GM18517 (cell line): Measurements from ENCODE around the gene AMMECR1.

Experiments
- ATAC-seq: cut with Tn5 transposase; IDR thresholded peaks from one replicate; pipeline ENCODE4 v1.9.1; 2021; ENCODE audit warnings: mild to moderate bottlenecking, moderate library complexity; ENCODE audit not compliant: unreplicated experiment

The AMMECR1 gene

GRCh38 chrX:110311437-110312230 is 6.3 kb downstream of the AMMECR1 start:
- ATAC-seq, result no peak

DNA sequence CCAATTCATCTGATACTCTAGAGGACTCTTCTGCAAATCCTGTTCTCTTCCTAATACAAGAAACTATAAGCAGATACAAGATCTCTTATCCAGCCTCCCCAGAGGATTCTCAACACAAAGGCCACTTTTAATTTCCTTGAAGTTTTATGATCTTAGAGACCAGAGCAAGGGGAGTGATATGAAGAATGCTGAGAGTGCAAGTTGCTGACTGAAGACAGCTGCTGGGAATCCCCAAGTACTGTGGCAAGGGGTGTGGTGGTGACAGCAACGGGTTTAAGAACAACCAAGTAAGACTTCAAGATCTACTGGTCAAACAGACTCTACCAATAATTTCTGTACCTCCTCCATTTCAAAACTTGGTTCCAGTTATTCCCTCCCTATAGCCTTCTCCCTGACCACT is 7.0 kb downstream of the AMMECR1 start:
- peak; percentile 75 for ATAC-seq

- ATAC-seq, result no peak
Observed at GRCh38 chrX:110310000-110310790, 7.7 kb downstream of the AMMECR1 start.

DNA sequence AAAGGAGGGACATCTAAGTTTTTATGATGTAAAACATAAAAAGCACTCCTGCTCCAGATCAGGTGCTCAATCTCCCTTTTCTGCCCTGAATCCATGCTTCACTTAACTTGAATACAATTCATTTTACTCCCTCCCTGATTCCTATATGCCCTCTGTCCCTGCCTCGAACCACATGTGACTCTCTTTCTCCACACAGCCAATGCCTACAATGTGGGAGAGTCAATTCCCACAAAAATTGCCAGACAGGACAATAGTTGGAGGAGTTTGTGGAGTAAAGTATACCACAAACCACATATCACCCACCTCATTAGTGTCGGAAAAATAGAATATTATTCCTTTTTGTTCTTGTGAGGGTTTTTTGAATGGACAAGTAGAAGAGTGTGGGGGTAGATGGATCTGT is 9.7 kb downstream of the AMMECR1 start:
- no peak for ATAC-seq

DNA sequence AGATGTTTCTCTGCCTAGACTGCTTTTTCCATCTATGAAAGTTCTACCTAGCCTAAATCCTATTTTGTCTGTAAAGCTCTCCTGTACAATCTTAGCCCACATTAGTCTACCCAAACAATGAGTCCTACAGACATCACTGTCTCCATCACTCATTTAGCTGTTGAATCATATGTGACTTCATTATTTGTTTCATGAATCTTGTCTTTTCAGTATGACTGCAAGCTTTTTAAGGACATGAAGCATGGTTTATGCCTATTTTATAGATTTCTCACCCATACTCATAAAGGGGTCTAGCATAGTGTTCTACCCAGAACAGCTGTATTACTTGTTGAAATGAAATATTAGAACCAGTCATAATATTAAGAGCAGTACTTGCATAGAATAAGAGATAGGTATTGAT is 13.0 kb downstream of the AMMECR1 start:
- ATAC-seq, result no peak

DNA sequence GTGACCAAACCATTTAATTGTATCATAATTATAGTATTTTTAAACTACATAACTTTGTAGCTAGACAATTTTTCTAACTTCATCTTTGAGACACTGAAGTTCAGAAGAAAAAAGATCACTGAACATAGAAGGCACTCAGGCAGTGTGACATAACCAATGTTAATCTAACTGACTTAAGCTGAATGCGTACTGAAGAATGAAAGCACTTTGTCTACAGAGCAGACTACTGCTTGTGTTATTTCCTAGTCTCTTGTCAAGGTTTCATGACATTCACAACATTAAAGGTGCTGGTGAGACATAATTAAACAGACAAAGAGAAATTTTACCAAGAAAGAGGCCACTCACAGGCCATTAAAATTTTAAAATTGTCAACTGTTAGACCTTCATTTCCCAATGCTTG is 13.5 kb downstream of the AMMECR1 start:
- no peak for ATAC-seq

- no peak for ATAC-seq
Observed at GRCh38 chrX:110302975-110303374, 14.9 kb downstream of the AMMECR1 start.

DNA sequence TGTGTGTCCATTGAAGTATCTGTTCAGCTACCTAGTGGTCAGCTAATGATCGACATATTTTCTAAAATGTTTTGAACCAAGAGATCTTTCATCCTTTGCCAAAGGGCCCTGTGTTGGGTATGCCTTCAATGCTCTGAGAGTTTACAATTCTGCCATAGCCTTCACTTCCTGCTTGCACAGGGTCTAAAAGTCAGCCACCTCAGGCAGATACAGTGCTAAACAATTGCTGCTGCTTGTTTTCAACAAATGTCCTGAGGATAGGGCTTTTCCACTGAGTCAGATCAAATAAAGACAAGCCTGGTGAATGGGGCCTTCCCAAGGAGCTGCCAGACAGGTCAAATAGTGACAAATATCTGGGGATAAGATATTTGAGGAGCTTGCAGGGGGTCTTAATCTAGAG is 16.7 kb downstream of the AMMECR1 start:
- ATAC-seq, result no peak

- ATAC-seq, result no peak
Observed at GRCh38 chrX:110294087-110294486, 23.8 kb downstream of the AMMECR1 start.

- ATAC-seq, result no peak
Observed at GRCh38 chrX:110293658-110294057, 24.2 kb downstream of the AMMECR1 start.

DNA sequence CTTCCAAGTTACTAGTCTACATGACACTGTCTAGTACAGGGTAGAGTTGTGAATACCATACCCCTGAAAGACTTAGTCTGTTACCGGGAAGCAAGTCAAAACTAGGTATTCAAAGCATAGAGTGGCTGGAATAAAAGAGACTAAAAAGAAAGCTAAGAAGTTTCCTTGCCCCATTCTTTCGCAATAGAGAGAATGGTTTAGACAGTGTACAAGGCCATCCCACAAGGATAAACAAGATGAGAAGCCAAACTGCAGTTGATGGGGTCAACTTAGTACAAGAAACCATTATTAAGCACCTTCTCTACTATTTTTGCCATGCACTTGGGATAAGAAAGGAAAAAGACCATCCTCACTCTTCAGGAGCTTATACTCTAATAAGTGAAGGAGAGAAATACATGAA is 30.3 kb downstream of the AMMECR1 start:
- no peak for ATAC-seq

DNA sequence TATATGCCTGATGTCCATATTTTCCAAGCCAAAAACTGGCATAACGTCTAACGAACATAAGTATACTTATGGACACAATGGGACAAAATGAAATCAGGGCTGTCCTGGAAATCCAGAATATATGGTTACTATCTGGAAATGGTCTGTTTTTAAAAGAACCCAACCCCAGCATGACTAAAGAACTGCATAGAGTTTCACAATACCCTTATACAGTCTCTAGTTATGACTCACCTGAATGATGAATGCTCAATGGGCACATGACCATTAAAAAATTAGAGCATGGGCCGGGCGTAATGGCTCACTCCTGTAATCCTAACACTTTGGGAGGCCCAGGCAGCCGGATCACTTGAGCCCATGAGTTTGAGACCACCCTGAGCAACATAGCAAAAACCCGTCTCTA is 31.8 kb downstream of the AMMECR1 start:
- ATAC-seq, result no peak

DNA sequence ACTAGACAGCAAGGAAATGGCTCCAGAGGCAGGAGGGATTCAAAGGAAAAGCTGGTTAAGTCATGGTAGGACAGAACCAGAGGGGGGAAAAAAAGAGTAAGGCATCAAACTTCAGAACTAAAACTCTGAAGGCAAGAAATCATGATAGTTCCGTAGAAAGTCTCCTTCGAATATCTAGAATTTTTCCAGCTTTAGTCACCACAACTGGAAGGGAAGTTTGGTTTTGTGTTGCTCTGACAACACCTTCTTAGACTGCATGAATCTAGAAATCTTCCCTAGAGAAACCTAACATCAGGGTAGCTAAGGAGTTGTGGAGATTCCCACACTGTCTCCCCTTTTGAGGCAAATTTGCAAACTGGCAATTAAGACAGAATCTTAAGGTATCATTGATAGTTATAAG is 33.7 kb downstream of the AMMECR1 start:
- no peak for ATAC-seq

DNA sequence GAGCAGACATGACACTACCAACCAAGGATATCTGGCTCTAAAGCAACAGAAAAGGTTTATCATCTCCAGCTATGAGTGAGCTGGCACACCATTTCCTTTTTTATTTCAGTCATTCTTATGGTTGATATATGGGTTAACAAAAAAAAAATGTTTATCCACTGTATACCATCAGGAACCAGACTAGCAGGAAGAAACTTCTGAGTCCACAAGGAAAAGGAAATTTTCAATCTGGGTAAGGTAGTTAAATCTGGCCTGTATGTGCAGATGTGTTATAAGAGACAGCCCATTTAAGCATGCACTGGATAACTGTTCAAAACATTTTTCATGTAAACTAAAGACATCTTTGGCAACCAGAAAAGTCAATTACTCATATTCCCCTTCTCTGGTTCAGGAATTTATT is 35.0 kb downstream of the AMMECR1 start:
- no peak for ATAC-seq

GRCh38 chrX:110281377-110281776 is 36.5 kb downstream of the AMMECR1 start:
- ATAC-seq, result no peak

GRCh38 chrX:110280954-110281353 is 36.9 kb downstream of the AMMECR1 start:
- no peak for ATAC-seq

- no peak for ATAC-seq
Observed at GRCh38 chrX:110277609-110278008, 40.3 kb downstream of the AMMECR1 start.

GRCh38 chrX:110276778-110277177 is 41.1 kb downstream of the AMMECR1 start:
- ATAC-seq, result peak; percentile 82

DNA sequence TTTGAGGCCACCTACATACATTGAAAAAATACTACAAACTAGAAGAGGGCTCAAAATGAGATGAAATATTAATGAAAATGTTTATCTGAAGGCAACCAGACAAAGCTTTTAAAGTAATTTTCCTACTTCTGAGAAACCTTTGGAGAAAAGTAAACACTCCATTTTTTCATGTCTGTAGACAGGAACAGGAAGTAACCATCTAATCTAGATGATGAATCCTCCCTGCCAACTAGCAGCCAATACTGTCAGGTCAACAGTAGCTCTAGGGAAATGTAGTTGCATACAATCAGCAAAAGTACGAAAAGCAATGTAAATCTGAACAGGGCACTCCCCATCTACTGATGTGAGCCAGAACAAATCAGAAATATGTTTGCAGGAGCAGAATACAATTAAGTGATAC is 49.0 kb downstream of the AMMECR1 start:
- no peak for ATAC-seq

DNA sequence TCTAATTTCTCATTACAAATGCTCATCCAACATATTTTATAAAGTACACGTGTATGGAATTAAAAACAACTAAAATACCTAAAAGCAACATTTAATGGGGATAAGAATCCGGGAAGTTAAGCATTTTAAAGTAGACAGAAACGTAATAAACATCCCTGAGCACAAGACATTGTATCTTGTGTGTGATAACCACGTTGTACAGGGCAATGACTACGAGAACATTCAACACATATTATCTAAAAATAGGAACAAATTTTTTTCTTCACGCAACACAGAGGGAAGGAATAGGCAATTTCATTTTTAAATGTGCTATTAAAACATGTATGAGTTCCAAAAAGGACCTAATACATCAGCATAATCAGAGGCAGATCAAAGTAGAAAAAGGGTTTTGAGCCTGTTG is 49.5 kb downstream of the AMMECR1 start:
- ATAC-seq, result no peak

- ATAC-seq, result no peak
Observed at GRCh38 chrX:110267874-110268273, 50.0 kb downstream of the AMMECR1 start.

DNA sequence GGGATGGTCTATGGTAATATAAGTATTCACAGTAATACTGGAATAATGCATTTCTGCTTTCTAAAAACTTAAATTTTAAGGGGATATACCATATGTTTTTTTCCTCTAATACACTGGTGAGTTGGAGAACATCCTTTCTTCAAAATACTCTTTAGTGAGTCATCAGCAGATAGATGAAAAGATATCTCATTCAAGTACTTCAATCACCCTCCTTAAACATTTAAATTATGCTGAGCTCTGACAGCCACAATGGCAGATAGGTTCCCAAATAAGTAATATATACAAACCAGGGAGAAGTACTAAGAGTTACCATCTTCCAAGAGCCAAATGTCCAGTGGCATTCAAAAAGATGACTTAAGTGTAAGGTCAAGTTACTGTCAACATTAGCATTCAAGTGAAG is 52.2 kb downstream of the AMMECR1 start:
- no peak for ATAC-seq
